NCI-H1048 (cell line): Measurements from ENCODE around the gene CLSTN2.

Source experiments
- DNase-seq: peaks from one replicate; lab custom pipeline; 2025; lab: John Stamatoyannopoulos, UW

Gene CLSTN2

GRCh38 chr3:140501770-140502364, 566.9 kb downstream of the CLSTN2 start:
- DNase-seq = no peak

GRCh38 chr3:140505213-140505612, 570.2 kb downstream of the CLSTN2 start:
- DNase-seq = no peak

DNA sequence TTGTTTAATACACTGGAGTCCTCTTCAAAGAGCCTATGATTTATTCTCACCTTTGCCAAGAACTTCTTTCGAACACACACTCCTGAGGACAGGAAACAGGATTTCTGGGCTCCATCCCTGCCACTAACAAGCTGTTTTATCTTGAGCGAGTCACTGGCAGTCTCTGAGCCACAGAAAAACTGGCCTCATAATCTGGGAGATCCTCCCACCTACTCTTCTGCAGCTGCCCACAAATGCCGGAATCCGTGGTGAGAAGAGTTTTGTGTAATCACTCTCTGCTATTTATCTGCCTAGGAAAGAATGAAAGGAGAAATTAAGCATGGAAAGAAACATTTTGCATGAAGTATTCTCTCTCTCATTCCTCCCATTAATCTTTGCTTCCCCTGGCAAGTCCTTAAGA, 570.9 kb downstream of the CLSTN2 start:
- DNase-seq = no peak

DNA sequence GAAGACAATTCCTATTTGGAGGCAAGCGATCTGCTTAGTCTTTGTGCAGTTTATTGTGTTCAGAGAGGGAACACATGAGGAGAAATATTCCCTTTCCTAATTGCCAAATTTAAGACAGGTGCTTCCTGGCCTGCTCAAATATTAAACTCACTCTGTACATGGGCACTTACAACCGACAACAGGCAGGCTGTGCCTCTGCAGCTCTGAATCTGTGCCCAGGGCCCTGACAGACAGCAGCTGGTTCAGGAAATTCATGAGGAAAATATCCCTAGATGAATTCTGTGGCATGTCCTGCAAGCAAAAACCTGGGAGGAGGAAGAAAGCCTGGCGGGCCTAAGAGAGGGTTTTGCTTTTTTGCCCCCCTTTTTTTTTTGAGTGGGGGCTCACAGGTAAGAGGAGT, 573.6 kb downstream of the CLSTN2 start:
- DNase-seq = no peak

DNA sequence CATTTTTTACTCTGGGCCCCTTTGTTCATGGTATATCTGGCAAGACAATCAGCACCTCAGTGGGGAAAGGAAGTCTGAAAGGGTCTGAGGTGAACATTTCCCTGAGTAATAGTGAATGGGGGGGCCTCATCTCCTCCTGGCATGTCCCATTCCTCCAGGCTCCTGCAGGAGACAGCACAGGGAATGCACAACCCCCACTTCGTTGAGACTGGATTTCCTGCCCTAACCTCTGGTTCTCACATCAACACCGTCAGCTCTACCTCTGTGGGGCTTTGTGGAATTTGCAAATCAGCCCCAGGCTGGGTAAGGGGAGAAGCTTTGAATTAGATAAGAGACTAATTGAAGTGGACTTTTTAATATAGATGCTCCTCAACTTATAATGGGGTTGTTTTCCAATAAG, 574.5 kb downstream of the CLSTN2 start:
- DNase-seq = no peak

- DNase-seq = no peak
These were observed 575.4 kb downstream of the CLSTN2 start for GRCh38 chr3:140510303-140510861.

DNA sequence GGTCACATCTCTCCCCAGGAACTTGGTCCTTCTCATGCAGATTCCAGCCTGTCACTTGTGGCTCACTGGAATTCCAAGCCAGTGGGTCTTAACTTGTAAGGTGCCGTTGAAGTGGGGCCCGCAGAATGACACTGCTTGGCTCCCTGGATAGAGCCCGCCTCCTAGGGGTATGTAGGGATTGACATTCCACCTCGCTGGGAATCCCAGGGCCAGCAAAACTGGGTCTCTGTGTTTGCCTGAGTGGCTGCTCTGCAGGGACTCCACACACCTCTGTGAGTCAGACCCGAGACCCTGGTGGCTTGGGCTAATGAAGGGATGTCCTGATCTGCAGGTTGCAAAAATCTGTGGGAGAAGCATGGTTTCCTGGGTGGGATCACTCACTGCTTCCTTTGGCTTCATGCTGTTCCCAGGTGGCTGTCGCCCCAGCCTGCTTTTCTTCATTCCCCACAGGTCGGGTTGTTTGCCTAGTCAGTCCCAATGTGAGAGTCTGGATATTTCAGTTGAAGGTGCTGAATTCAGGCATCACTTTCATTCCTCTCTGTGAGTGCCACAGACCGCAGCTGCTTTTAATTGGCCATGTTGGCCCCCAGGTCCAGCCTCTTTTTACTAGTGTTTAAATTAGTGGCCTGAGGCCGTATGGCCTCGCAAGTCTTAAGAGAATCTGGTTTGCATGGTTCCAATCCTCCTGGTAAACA, 586.9 kb downstream of the CLSTN2 start:
- DNase-seq = no peak

GRCh38 chr3:140522653-140523380, 587.8 kb downstream of the CLSTN2 start:
- no peak for DNase-seq

DNA sequence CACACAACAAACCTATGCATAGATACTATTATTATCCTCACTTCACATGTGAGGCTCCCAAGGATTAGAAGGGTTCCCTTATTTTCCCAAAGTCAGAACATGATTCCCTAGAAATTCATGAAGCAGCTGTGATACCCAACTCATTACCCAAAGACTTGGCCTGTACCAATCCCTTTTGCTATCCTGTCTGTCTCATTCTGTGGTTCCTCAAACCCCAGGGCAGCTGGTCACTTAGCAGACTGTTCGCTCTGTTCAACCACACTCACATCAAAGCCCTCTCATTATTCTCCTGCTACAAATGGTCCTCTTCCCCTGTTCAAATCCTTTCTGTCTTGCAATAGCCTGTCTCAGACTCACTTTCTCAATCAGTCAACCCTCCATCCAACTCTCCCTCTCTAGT, 588.6 kb downstream of the CLSTN2 start:
- no peak for DNase-seq

DNA sequence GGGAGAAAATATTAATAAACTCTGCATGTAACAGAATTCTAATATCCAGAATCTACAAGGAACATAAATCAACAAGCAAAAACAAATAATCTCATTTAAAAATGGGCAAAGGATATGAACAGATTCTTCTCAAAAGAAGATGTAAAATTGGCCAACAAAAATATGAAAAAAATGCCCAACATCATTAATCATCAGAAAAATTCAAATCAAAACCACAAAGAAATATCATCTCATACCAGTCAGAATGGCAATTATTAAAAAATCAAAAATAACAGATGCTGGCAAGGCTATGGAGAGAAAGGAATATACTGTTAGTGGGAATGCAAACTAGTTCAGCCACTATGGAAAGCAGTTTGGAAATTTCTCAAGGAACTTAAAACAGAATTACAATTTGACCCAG, 592.2 kb downstream of the CLSTN2 start:
- DNase-seq = no peak

DNA sequence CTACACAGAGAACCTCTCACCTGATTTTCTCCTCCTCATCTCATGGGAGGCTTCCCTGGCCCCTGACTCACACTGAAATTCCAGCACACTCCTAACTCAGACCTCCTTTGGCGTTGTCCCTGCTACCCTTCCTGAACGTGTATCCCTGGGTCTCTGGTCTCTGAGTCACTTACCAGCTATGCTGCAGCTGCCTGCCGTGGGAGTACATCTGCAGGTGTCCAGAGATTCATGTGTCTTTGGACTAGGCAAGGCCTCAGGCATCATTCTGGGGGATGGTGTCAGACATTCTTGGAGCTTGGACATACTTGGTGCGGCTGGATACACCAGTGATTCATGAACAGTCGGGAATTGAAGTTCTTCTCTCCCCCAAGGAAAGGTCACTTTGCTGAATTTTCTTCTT, 594.1 kb downstream of the CLSTN2 start:
- DNase-seq = no peak

DNA sequence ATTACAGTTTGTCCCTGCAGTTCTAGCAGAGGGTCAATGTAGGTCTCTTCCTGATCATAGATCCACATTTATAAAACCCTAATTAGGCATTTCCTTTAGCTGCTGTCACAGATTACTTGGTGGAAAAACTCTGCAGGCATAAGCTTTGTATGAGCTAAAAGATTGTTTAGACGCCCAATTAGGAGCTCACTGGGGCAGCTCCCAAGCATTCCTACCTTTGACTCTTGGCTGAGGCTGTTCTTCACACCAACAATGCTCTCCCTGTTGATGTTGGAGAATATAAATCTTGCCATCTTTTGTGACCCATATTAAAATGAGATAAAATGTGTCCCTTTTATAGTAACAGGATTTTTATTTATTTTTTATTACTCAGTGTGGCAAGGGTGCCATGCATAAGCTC, 594.6 kb downstream of the CLSTN2 start:
- DNase-seq = no peak

GRCh38 chr3:140530131-140530530, 595.1 kb downstream of the CLSTN2 start:
- no peak for DNase-seq

DNA sequence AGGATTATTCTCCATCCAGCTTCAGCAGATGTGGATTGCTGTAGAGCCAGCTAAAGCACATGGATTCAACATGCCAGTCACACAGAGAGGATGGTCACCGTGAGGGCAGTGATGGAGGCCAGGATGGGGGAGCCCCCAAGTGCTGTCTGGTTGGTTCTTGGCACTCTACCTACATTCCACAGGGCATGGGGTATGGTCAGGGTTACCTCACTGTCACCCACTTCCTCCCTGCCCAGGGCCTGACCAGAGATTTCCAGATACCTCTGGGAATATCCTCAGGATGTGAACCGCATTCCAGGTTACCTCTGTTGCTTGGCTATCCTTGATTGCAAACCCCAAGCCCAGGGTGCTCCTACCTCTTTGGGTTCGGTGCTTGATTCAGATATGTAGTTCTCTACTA, 595.6 kb downstream of the CLSTN2 start:
- DNase-seq = no peak

- DNase-seq = no peak
These were observed 597.9 kb downstream of the CLSTN2 start for GRCh38 chr3:140532793-140533330.

- no peak for DNase-seq
These were observed 602.1 kb downstream of the CLSTN2 start for GRCh38 chr3:140536926-140537726.

- no peak for DNase-seq
These were observed 602.7 kb downstream of the CLSTN2 start for GRCh38 chr3:140537727-140538082.

DNA sequence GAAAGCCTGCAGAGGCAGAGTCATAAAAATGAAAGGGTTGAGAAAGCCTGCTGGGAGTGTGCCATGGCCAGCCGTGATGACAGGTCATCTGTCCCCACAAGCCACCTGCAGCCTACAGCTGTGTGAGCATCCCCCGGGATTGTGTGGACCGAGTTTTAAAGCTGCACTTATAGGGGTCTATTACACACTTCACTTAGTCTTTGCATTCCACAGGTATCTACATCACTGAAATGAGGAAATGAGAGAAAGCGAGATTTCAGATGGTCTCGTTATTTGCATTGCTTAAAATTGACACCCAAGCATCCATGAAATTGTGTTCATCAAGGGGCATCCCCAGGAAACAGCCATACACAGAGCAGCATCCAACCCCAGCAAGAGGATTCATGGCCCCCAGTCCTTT, 605.3 kb downstream of the CLSTN2 start:
- no peak for DNase-seq

DNA sequence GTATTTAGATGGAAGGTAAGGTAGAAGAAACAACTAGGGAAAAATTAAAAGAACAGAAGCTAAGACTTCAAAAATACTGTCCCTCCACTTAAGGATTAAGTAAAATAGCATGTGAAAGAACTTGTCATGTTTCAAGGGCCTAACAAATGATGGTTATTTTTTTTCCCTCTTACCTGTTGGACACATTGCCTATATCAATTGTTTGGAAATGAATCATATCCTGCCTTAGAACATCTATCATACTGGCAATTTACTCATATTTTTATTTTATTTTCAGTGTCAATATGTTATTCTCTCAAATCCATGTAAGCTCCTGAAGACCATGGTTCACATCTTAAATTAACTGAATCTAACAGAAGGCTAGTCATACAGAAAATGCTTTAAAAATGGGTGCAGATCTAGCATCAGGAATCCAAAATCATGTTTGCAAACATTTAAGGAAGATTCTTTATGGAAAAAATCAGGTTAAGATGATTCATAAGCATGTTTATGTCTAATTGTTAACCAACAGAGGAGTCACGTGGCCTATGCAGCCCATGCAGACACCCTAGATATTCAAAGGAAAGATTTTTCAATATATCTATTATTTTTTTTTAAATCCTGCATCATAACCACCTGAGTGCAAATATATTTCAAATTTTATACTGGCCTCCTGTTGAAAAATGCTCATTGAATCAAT, 607.1 kb downstream of the CLSTN2 start:
- no peak for DNase-seq

GRCh38 chr3:140545197-140545596, 610.2 kb downstream of the CLSTN2 start:
- DNase-seq = no peak

DNA sequence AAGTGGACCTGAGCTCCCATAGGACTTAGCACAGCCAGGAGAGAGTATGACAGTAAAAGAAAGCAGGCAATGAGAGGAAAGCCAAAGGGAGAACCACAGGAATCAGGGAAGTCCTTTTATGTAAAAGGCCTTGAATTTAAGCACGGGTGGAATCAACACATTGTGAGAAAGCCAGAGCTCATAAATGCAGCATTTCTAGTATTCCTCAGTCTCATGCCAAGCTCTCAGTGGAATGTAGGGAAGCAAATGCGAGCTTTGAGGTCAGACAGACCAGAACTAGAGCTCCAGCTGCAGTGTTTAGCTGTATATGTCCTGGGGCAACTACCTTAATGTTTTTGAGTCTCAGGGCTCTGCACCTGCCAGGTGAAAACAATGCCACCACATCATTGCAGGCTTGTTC, 610.8 kb downstream of the CLSTN2 start:
- DNase-seq = no peak

- DNase-seq = no peak
These were observed 611.7 kb downstream of the CLSTN2 start for GRCh38 chr3:140546649-140547048.
